Astrocyte (in vitro differentiated cells and primary cell): ENCODE data around the gene MEGF11.

Experiments
- EZH2 ChIP-seq: IDR thresholded peaks from 2 replicates; pipeline ENCODE4 v1.6.1; 2012; ENCODE audit warnings: mild to moderate bottlenecking, low read length, inconsistent platforms; ENCODE audit not compliant: insufficient read depth
- TF ChIP-seq, protein P1 (sequence below): IDR thresholded peaks from 2 replicates; pipeline ENCODE4 v1.5.1; 2011; ENCODE audit warnings: low read depth, mild to moderate bottlenecking, inconsistent platforms, low read length, moderate library complexity; ENCODE audit not compliant: insufficient read depth

DNA sequence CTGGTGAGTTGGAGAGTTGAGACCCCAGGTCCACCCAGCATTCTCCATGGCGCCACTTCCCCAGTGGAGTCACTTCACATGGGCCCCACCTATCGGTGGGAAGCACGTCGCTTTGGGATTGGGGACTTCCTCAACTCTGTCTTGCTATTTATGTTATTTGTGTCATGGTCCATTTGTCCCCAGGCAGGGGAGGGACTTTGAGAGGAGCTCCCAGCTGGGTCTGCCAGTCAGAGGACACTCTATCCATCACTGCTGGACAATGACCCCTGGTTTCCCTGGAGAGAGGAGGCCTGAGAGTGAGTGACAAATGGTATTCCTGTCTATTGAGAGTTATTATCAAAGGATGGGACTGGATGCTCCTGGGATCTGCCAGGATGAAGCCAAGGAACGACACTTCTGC lies 256.6 kb downstream of the MEGF11 start:
- TF ChIP-seq, protein P1, sequence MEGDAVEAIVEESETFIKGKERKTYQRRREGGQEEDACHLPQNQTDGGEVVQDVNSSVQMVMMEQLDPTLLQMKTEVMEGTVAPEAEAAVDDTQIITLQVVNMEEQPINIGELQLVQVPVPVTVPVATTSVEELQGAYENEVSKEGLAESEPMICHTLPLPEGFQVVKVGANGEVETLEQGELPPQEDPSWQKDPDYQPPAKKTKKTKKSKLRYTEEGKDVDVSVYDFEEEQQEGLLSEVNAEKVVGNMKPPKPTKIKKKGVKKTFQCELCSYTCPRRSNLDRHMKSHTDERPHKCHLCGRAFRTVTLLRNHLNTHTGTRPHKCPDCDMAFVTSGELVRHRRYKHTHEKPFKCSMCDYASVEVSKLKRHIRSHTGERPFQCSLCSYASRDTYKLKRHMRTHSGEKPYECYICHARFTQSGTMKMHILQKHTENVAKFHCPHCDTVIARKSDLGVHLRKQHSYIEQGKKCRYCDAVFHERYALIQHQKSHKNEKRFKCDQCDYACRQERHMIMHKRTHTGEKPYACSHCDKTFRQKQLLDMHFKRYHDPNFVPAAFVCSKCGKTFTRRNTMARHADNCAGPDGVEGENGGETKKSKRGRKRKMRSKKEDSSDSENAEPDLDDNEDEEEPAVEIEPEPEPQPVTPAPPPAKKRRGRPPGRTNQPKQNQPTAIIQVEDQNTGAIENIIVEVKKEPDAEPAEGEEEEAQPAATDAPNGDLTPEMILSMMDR, result no peak
- no peak for TF ChIP-seq EZH2
